Suprapubic skin (tissue), 4 donors: ENCODE results near the gene GSAP.

Experiments
- CTCF ChIP-seq, 2 donors: fragments of 200-600 bp in 1 of 2; fragments of 450-650 bp in 1 of 2; sonication (generic) in 1 of 2; IDR thresholded peaks; one replicate each; pipeline ENCODE4 v1.5.1; 2016 to 2019; ENCODE audit warnings: antibody characterized with exemption in 2 of 2, mild to moderate bottlenecking in 1 of 2, moderate library complexity in 1 of 2
- EP300 ChIP-seq: sonication (generic); formaldehyde crosslinking; IDR thresholded peaks from one replicate; pipeline ENCODE4 v1.6.1; 2017; ENCODE audit warnings: antibody characterized with exemption
- POLR2A ChIP-seq, 2 donors: fragments of 450-650 bp; IDR thresholded peaks; one replicate each; pipeline ENCODE4 v1.6.1; 2017; ENCODE audit warnings: antibody characterized with exemption in 2 of 2, mild to moderate bottlenecking in 2 of 2, moderate library complexity in 2 of 2
- POLR2AphosphoS5 ChIP-seq, 3 donors: sonication (generic); formaldehyde crosslinking; IDR thresholded peaks; one replicate each; pipeline ENCODE4 v1.6.1; 2017; ENCODE audit warnings: antibody characterized with exemption in 3 of 3

DNA sequence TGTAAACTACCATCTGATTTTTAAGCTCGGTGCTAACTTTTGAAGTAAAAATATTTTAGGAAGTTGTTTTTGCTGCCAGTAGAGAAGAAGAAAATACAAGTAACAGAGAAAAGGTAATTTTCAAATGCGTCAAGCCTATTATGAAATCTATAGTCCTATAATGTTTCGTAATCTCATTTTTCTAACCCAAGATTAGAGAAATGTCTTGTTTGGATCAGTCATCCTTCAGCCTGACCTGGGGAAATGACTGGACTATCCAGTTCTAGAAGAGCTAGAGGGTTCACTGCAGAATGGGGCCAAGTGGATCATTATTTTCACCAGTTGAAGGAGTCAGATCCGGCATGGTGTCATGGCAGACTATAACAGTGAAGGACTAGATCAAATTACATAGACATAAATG lies 153.8 kb downstream of the GSAP start:
- TF ChIP-seq POLR2AphosphoS5 (IDR thresholded peaks at IDR 0.05) (no peak), CTCF (IDR thresholded peaks at IDR 0.05) (no peak), EP300 (no peak), POLR2A (IDR thresholded peaks at IDR 0.05) (no peak)
